GM12865 (cell line): Measurements from ENCODE around the gene PMVK.
A peak's percentile ranks its signal among the peaks of the same experiment; 100 is the strongest.

Experiments used
- DNase-seq: peaks from one replicate; pipeline ENCODE4 v3.0.0; 2010; ENCODE audit warnings: low read depth
- H3K4me3 ChIP-seq: 2 replicates; pipeline ENCODE4 v1.5.1; 2011; ENCODE audit warnings: mild to moderate bottlenecking, low read depth, low read length, control low read depth
- TF ChIP-seq, protein P1 (sequence below): IDR thresholded peaks from 2 replicates; pipeline ENCODE4 v1.5.1; 2011; ENCODE audit warnings: low read length, control low read depth, low read depth, inconsistent platforms; ENCODE audit not compliant: insufficient read depth; ENCODE audit errors: missing control alignments

The PMVK gene

DNA sequence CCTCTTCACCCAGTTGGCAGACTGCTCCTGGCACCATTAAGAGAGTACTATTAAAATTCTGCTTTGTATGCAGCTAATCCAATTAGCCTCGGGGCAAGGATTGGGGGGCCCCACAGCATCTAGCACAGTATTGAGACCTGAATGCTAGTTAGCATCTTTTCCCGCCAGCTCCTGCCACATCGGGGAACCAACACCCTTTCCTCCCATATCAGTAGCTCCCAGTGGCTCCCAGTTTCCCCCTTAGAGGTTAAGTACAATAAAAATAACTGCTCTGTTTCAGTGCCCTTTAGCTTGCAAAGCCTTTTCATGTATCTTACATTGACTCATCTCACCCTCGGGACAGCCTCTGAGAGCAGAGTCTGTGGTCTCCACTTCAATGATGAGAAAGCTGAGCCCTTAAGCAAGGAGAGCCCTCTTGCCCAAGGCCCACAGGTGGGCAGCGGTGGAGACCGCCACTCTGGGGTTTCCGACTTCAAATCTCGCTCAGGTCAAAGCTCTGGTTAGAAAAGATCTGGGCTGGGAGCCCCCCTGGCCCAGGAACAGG is 4.2 kb upstream of the PMVK start:
- peak overlapping the region; percentile 93 for H3K4me3 ChIP-seq
- TF ChIP-seq, protein P1, sequence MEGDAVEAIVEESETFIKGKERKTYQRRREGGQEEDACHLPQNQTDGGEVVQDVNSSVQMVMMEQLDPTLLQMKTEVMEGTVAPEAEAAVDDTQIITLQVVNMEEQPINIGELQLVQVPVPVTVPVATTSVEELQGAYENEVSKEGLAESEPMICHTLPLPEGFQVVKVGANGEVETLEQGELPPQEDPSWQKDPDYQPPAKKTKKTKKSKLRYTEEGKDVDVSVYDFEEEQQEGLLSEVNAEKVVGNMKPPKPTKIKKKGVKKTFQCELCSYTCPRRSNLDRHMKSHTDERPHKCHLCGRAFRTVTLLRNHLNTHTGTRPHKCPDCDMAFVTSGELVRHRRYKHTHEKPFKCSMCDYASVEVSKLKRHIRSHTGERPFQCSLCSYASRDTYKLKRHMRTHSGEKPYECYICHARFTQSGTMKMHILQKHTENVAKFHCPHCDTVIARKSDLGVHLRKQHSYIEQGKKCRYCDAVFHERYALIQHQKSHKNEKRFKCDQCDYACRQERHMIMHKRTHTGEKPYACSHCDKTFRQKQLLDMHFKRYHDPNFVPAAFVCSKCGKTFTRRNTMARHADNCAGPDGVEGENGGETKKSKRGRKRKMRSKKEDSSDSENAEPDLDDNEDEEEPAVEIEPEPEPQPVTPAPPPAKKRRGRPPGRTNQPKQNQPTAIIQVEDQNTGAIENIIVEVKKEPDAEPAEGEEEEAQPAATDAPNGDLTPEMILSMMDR = no peak
- DNase-seq = peak; percentile 85

- peak; percentile 44 for DNase-seq
- TF ChIP-seq, protein P1 = no peak
- H3K4me3 ChIP-seq = peak overlapping the region; percentile 93
Observed at GRCh38 chr1:154940213-154940560, 3.7 kb upstream of the PMVK start.

DNA sequence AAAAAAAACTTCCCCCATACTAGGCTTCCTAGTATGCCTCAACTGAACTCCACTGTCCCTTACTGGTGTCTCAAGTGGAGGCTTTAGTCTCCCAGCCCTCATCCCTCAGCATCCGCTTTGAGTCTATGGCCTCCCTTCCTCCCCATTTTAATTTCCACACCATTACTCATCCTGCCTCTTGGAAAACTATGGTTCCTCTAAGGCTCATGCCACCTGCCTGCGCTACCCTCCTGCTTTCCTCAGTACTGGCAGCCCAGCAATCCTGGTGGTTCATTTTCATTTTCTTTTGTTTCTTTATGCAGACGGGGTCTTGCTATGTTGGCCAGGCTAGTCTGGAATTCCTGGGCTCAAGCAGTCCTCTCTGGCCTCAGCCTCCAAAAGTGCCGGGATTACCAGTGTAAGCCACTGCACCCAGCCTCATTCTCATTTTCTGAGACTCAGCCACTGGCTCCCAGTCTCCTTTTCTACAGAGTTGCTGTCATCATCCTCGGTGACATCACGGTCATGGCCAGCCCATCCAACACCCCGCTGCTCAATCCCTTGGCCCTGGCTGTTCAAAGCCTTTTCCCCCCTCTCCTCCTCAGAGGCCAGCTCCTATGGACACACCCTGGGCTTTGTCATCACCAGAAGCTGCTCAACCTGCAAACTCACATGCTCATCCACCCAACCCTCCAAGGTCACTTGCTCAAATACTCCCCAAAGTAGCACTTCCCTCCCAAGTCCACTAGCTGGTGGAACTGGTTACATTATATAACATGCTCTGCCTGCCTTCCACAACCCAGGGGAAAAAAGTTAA is 2.3 kb upstream of the PMVK start:
- TF ChIP-seq, protein P1 = no peak
- peak overlapping the region; percentile 89 for H3K4me3 ChIP-seq
- no peak for DNase-seq

GRCh38 chr1:154937988-154938386 is 1.5 kb upstream of the PMVK start:
- no peak for DNase-seq
- TF ChIP-seq, protein P1 = no peak
- H3K4me3 ChIP-seq = peak overlapping the region; percentile 89

DNA sequence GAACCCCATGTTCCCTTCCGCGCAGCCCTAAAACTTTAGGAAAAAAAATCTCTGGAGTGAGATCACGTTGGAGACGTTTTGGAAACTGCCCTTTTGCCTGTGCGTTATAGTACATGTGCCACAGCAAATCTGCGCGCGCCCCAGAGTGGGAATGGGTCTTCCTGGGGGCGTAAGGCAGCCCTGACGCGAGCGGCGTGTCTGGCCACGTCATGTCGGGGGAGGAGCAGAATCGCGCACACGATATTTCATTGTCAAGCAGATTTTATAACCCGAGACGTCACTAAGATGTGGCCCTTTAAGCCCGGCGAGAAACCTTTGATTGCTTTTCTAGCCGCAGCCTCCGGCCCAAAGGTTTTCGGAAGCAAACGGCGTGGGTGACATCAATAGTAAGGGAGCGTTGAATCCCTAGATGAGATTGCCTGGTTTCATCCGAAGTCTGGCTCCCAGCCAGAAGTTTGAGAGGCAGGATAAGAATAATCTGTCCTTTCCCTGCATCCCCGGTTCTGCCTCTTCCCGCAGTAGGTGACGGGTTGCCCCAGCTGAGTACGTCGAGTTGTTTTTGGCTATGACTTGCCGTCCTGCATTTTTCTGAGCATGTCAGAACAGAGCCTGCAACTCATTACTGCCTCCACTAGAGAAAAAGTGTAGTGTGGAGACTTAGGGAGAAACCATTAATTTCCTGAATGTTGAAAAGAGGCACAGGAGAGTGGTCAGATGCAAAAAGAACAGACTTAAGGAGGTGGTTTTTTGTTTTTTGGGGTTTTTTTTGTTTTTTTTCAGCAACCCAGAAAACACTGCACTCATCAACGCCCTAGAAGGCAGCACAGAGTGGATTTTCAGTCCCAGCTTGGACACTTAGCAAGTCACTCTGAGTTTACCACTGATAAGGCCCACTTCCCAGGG is 817 bp upstream of the PMVK start:
- TF ChIP-seq, protein P1 = peak; percentile 16
- peak; percentile 97 for DNase-seq
- H3K4me3 ChIP-seq = peak overlapping the region; percentile 89

GRCh38 chr1:154935749-154936554 is 567 bp downstream of the PMVK start:
- TF ChIP-seq, protein P1 = no peak
- peak; percentile 63 for DNase-seq
- peak overlapping the region; percentile 89 for H3K4me3 ChIP-seq
